Cerebellar nuclear complex (tissue), 1 donor: ENCODE measurements around the gene ADAM12.

Source experiments
- DNase-seq, 2 experiments: peaks; one replicate each; lab custom pipeline; 2025; lab: John Stamatoyannopoulos, UW

Gene ADAM12

DNA sequence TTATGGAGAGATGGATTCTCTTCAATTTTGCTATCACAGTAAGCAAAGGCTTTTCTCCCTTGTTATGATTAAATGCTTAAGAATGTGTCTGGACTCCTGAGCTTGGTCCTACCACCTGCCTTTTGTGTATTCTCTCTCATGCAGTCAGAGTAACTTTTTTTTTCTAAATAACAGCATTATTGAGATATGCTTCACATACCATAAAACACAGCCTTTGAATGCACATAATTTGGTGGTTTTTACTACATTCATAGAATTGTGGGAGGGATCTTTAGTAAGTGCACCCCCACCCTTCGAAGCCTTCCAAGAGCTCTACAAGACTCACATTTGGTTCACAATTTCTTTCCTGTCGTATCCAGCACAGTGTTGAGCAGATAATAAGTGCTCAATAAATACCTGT lies 175.5 kb downstream of the ADAM12 start:
- no peak for DNase-seq

DNA sequence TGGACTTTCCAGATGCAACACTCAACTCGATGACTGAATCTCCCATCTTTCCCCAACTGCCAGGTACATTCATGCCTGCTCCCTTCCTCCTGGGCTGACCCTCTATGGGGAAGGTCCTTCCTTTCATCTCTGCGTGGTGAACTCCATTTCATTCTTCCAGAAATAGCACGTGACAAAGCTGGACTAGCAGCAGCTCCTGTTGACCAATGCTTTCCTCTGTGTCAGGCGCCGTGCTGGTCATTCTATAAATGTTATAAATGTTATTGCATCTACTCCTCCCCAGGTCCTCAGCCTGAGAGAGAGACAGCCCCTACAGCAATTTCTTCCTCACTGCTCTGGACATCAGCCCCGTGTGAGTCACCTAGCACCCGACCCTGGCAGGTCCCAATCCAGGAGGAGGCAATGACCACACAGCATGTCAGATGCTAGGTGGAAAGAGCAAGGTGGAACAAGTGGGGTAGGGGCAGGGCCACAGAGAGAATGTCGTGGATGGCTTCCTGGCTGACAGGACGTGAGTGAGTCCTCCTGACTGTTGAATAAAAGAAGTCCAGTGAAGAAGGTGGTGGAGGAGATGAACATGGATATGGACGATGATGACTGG lies 178.1 kb downstream of the ADAM12 start:
- no peak for DNase-seq

DNA sequence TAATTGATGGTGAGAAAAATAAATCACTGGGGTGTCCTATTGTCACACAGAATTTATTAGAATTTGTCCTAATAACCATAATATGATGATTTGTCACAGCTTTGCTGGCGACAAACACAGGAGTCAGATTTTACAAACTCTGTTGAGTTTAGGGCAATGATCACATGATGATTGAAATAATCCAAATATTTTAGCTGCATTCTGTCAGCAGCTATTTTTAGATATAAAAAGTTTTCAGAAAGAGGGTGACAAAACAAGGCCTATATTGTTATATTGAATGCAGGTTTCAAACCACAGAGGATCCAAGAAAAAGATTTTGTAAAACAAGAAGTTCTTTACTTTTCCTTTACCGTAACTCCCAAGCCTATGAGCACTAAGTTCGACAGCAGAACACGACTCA lies 178.8 kb downstream of the ADAM12 start:
- DNase-seq, result no peak

DNA sequence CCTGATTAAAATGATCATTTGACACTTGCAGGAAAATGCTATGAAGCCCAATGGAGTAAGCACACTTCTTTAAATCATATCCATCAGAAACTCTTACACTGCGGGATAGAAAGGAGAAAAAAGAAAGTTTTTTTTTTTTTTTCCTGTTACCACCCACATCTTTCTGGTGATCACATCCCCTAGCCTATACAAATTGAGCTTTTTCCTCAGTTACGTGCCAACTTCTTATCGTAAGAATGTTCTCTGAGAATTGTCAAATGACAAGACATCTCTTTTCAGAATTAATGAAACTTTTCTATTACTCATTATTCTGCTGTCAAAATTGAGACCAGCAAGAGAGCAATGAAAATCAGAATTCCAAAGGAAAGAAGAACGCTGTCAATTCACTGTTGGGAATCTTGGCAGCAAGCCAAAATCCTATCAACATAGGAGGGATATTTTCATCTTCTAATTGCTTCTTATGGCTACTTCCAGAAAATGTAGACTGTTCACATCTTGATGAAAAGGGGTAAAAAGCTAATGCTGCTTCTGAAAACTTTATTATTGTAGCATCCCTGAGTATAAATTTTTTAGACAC lies 179.5 kb downstream of the ADAM12 start:
- DNase-seq, result no peak

DNA sequence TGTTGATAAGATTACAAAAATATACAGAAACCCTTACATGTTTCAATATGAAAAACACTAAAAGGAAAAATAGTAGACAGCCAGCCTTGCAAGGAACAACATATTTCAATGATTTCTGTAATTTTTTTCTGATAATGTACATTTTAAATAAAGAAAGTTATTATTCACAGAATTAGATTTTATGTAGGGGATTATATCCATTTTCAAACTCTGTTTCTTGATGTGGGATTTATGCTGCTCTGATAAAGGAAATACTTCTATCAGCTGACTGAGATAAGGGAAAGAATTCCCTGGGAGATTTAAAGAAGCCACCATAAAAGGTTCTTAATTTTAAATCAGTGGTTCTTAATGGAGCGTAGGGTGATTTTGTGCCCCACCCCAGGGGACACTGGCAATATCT lies 180.4 kb downstream of the ADAM12 start:
- no peak for DNase-seq

DNA sequence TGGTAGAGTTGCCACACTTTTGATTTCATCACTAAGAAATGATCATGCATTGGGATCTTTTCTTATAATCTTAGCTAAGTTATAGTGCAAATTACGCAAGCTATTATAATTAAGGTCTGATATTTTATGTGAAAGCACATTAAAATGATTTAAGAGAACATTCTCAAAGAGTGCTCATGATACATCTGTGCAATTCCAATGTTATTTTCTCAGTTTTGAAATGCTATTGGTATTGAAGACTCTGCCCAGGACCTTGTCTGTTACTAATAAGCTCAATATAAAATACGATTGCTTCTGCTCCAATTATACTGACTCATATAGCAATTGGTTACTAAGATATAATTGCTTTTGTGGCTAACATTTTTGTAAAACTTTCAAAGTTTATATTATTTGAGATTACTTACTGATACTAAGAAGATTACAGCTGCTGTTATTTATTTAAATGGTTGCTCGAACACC lies 180.9 kb downstream of the ADAM12 start:
- no peak for DNase-seq

DNA sequence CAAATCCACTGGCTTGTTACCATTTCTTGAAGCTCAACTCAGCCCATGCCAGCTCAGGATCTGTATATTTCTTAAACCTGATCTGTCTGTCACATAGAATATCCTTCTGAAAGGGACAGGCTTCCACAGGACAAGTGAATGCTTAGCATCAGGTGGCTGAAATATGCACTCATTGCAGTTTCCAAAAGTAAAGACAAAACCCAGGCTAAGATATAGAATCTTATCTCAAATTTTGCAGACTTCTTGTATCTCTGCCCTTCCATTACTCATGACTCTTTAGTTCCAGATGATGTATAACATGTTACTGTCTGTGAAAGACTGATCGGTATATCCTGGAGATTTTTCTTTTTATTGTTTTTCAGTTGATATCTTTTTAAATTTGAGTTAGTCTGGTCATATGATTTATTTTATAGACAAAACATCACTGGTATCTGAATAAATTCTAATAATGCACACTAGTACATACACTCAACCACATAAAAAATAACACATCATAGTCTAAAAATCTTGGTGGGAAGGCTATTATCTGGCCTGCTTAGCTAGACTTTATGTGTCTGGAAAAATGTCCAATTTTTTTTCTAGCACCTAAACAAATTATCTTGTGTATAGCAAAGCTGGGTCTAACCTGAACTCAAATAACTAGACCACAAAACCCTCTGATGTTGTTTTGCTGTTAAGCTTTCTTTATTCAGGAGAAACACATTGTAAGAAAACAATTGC lies 182.6 kb downstream of the ADAM12 start:
- DNase-seq, result no peak

DNA sequence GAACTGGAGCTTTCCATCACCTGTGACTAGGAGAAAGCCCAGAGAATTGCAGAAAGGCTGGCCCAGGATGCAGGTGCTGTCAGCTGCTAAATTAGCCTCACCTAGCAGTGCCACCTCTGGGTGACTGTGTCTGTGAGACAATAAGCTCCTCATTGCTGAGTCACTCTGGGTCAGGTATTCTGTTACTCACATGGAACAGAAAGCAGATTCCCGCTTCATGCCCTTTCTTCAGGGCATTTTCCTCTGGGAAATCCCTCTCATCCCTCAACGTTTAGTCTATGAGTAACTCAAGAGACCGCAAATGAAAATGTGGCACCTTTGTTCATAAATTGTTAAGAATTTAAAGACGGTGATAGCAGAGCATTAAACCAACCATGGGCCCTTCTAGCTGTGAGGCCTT lies 184.0 kb downstream of the ADAM12 start:
- DNase-seq, result no peak

DNA sequence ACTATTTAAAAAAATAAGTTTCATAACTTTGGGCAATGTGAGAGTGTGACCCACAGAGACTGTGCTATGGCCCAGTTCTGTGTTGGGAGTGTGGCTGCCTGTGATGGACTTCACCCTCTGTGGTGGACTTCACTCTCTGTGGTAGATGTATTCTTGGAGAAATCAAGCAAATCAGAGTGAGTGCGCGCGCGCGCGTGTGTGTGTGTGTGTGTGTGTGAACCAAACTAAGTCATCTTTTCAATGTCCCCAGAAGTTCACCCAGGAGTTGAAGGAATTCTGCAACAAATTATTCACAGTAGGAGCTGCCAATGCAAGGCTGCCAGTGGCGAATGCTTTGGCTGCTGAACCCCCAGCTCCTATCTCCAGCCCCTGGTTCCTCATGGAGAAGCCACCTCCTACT lies 184.5 kb downstream of the ADAM12 start:
- DNase-seq, result no peak

DNA sequence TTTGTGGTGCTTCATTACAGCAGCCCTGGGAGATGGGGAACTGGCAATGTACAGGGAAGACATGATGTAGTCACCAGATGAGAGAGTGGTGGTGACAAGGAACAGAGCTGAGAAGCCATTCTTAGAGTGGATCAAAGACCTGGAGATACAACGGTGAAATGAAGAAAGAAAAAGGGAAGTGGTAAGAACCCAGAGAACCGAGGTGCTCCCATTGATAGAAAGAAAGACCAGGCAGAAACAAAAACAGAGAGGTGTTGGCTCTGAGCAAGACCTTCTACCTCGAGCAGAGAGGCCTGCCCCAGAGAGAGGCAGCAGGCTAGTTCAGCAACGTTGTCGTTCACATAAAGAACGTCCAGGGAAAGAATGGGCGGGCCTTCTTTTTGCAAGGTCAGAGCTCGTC lies 186.7 kb downstream of the ADAM12 start:
- no peak for DNase-seq

DNA sequence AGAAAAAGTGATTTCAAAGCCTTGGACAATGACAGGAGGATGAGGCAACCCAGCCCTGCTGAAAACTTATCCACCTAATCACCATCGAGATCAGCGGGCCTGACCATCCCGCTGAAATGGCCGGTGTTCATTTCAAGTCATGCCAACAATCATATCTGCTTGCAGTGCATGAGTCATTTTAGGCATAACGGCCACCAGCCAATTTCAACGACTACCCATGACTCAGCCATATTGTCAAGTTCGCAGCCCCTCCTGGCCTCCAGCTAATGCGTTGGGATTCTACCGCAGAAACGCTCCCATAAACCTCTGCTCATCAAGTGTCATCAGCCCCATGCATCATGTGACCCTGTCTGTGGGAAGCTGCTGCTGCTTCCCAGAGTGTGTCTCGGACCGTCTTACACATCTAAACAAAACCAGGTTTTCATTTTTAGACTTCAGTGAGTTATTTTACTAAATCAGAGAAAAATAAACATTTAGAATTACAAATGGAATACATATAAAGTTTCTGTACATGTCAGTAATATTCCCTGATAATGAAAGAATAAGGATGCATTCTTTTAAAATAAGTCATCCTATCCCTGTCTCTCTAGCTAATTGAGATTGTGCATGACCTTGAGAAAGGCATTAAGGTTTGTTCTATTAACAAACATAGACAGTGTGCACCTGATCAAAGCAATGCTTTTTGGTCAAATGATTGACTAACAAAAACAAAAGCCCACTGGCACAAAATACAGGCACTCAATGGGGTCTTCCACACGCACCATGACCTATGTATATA lies 188.9 kb downstream of the ADAM12 start:
- no peak for DNase-seq

DNA sequence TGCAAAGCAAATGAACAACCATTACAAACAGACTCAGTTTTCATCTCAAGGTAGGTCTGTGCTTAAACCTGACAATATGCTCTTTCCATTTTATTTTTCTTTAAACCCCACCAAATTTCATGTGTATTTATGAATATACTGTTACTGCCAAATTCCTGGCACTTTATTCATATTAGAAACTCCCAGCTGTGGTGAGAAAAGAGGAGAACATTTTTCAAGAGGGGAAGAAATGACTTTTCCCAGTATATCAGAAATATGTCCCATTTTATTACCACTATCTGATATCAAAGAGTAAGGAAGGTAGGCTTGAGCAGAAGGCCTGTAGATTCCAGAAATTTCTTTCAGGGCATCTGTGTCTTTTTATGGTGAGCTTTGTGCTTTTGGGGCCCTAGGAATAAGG lies 189.6 kb downstream of the ADAM12 start:
- DNase-seq, result no peak

DNA sequence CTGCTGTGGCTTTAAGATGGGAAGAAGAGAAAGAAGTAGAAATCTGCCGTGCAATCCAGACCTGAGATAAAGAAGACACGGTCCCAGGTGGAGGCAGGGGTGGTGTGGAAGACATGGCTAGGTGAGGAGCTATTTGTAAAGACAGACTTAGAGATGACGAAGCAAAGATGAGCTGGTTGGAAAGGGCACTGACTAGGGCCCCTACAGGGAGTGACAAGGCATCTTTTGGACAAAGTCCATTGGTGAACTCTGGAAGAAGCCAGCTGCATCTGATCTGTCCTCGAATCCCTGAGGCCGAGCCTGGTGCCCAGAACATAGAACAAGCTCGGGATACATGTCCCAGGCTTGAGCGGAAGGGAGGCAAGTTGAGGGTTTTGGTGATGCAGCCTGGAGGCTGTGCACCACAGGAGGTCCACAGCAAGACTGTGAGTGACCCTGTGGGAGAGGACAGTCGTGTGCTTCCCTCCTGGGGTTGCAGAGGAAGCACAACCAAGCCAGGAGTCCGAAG lies 191.2 kb downstream of the ADAM12 start:
- DNase-seq, result no peak

DNA sequence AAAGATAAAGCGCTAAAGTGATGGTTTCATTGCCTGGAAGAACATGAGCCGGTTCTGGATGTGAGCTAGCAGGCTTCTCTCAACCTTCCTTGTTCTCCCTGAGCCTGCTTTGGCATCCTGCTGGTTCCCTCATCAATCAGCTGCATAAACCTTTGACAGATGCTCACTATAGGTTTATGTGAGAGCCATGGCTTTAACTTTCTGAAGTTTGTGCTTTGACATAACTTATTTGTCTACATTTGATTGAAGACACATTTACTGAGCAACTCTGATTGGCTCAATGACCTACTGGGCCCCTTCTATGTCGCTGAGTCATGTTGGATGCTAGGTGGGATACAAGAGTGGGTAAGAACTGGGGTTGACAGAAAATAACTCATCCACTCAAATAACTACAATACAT lies 192.0 kb downstream of the ADAM12 start:
- no peak for DNase-seq

DNA sequence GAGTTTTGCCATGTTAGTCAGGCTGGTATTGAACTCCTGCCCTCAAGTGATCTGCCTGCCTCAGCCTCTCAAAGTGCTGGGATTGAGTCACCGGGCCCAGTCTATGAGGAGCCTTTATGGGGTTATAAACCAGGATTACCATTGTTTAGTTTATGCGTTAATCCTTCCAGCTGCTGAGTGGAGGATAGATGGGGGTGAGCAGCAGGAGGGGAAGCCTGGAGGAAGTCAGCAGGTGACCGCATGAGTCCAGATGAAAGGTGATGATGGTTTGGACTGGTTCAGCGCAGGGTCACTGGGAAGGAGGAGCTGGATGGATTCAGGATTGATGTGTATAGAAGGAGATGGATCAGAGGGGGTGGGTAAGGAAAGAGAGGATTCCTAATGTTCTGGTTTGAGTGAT lies 197.1 kb downstream of the ADAM12 start:
- no peak for DNase-seq

DNA sequence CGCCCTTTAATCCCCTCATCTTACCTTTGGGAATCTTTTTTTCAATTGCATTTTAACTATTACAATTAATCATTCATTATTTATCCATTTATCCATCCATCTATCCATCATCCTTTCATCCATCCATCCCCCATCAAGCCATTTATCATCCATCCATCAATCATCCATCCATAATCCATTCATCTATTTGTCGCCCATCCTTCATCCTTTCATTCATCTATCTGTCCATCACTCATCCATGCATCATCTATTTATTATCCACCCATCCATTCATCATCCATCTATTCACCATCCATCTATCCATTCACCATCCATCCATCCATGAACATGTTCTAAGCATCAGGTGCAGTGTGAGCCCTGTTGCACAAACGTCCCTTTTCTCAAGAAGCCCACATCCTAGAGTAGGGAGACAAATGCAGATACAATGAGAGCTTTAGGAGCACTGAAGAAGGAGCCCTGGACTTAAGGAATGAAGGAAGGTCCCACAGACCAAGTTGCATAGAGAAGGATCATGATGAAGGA lies 199.5 kb downstream of the ADAM12 start:
- DNase-seq, result no peak

DNA sequence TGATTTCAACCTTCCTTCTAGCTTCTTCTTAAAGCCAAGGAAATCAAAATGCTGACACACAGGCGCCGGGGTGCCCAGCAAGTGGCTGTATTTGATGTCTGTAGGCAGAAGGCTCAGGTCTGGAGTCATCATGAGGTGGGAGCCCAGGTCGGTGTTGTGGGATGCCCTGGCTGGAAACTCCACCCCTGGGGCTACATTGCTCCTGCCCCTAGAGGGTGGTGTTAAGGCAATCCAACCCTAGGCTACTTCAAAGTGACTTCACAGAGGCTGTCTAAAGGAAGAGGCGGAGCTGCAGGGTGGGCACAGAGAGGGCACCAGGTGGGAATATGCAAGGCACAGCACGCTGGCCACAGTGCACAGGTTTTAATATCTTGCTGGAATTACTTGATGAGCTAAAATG lies 200.9 kb downstream of the ADAM12 start:
- DNase-seq, result no peak

DNA sequence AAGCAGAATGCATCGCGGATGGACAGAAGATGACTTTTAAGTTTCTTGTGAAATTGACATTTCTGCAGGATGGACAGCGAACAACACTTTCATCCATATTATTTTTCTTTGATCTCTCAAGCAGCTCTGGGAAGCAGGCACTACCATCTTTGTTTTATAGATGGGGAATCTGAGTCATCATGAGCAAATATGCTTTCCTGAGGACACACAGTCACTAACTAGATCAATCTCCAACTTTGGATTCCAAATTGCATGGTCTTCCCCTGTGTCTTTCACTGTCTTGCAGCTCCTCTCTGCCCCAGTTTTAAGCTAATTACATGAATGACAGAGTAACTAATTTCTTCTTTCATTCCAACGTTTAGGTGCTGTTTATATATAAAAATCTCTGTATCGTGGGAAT lies 201.5 kb downstream of the ADAM12 start:
- DNase-seq, result no peak

DNA sequence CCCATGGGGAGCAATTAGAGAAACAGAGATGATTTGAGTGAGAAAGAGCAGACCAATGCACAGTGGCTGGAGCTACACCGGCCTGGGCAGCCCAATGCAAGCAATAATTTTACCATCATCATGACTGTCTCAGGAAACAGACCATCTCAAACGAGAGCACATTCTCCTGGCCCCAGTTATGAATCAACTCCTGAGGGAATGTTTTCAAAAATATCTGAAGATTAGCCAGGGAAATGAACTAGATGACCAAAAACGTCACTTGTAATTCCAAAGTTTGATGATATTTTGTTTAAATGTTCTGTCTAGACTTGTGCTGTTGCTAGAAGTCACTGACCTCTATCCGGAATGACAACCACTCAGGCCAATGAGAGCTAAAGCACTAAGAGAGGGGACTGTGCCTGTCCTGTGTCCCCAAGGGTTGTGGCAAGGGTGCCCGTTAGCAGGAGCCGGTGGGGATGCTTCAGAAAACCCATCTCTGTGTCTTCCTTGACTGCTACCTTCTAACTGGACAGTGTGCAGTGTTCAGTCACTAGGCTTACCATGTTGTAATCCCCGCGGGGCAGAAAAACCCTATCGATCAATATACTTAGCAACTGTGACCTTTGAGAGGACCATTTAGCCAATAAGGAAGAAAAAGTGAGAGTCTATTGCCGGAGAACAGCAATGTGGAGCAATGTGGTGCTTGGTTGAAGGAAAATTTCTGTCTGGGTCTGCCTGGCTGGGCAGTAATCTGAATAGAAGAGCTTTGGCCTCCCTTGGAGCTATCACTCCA lies 202.4 kb downstream of the ADAM12 start:
- no peak for DNase-seq

DNA sequence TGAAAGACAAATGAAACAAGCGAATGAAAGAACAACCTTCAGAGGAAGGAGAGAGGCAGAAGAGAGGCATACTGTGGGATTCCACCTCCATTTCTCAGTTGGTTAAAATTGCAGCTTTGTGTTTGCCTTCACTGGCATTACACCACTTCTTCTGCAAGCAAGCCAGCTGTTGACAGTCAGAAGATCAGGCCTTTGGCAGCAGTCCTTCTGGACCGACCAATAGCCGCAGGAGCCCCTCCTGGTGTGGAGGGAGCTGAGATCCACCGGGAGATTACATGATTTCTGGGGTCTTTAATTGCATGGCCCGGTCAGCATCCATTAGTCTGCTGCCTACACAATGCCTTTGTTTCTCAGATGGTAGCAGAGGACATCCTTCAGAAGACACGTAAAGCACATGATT lies 206.7 kb downstream of the ADAM12 start:
- no peak for DNase-seq

DNA sequence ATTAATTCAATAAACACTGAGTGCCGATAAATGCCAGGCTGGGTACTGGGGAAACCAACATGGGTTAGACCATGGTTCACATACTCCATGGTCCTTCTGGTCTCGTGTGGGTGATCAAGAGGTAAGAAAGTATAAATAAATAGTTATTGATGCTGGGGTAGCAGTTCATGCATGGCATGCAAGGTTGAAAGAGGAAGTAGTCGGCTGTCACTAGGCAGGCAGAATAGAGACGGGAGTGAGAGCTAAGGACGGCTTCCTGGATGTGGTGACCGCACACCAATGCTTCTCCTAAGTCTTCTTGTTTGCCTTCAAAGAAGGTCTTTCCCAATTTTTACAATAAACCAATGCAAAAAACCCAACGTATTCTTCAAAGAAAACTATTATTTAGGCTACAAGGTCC lies 208.6 kb downstream of the ADAM12 start:
- DNase-seq, result no peak
